HG03521 (cell line): ENCODE results near the gene CNOT11.

Source experiments
- ATAC-seq: cut with Tn5 transposase; IDR thresholded peaks from one replicate; pipeline ENCODE4 v1.9.1; 2021; ENCODE audit warnings: mild to moderate bottlenecking, moderate library complexity; ENCODE audit not compliant: unreplicated experiment

Gene CNOT11

DNA sequence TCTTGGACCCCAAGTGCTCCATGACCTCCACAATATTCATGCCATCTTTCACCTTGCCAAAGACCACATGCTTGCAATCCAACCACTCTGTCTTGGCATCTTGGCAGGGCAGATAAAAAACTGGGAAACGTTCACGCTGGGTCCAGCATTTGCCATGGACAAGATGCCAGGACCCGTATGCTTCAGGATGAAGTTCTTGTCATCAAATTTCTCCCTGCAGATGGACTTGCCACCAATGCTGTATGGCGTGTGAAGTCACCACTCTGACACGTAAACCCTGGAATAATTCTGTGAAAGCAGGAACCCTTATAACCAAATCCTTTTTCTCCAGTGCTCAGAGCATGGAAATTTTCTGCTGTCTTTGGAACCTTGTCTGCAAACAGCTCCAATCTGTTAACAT lies 21.5 kb downstream of the CNOT11 start:
- no peak for ATAC-seq

DNA sequence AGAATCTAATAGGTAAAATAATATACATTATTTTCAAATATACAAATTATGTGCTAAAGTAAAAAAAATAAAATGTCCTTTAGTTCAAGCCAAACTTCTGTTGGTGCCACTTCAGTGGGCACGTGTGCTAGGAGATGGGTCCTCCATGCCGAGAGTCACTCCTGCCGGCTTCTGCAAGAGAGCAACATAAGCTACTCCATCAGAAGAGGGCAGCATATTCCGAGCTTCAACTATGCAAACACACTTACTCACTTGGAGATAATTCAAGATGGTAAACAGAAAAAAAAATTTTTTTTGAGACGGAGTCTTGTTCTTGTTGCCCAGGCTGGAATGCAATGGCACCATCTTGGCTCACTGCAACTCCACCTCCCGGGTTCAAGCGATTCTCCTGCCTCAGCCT lies 24.4 kb downstream of the CNOT11 start:
- ATAC-seq, result no peak

DNA sequence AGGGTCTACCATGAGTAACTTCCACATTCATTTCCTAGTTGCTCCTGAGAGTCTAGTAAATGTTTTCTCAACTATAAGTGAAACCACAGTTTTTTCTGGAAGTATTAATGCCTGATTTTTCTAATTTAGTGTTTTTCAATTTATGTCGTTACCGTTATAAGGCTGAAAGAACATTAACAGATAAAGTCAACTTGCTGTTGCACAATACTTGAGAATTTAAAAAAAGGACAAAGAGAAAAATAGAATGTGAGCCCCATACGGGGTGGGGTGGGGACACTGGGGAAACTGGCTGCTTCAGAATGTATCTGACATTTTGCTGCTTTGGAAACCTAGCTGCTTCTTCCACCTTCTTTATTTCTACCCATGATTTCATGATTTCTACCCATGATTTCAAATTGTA lies 26.2 kb downstream of the CNOT11 start:
- ATAC-seq, result no peak

DNA sequence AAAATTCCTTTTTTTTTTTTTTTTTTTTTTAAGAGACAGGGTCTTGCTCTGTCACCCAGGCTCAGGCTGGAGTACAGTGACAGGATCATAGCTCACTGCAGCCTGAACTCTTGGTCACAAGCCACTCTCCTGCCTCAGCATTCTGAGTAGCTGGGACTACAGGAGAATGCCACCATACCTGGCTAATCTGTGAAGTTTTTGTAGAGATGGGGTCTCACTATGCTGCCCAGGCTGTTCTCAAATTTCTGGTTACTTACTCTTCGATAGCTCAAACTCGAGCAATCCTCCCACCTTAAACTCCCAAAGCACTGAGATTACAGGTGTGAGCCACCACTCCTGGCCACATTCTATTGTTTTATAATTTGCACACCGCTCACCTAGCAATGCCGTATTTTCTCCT lies 28.8 kb downstream of the CNOT11 start:
- no peak for ATAC-seq

DNA sequence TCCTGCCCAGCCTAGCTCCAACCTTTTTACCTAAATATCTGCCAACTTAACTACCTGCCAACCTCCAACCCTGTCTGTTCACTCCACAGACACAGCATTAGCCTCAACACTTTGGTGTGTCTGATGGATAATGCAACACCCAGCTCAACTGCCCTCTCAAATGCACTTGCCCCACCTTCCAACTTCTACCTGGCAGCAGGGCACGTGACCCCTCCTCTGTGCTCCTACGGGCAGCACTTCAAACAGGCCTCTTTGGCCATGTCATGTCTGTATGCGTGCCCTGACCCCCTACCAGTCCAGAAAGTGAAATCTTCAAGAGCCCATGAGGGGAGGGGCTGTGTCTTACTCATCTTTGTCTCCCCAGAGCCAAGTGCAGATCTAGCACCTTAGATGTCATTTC lies 30.3 kb downstream of the CNOT11 start:
- ATAC-seq, result no peak

DNA sequence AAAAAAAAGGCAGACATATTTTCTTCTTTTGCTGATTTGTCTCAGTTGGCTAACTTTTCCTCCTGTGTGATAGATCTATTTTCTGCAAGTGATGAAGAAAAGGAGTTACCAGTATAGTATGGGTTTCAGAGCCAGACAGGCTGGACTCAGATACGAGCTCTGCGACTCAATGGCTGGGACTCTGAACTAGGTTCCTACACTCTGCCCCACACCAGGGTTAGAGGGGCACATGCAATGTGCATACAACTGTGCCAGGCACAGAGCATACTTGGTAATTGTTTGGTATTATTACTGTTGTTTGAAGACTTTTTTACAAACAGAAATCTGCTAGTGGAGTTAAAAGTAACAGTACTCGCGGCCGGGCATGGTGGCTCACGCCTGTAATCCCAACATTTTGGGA lies 34.0 kb downstream of the CNOT11 start:
- ATAC-seq, result no peak

DNA sequence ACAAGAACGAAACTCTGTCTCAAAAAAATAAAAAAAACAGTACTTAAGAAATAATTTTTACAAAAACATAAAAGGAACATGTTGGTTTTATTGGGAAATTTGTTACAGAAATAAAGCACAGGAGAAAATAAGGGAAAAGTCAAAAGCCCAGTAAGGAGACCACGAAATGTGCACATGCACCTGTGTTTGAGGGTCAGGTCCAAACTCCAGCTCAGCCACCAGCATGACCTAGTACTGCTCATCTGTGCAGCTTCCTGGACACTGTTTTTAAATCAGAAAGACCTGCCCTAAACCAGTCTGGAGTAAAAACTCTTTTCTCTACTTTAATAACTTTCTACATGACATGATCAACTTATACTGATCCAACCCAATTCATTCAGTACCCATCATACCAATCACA lies 34.6 kb downstream of the CNOT11 start:
- ATAC-seq, result no peak

DNA sequence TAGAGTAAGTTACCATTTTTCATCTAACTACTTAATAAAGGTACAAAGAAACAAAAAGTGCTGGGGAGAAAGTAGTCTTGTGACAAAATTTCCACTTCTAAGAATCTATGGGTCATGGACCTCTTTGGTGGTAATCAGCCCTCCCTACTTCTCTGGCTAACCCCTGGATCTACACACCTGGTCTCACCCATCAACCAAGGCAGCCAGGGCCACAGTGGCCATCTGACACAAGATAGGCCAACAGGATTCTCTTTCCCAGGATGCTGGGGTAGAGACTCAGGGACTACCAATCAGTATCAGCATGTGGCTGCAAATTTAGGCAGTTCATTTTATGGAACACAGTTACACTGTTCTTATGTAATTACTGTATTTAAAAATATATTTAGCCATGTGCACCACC lies 38.0 kb downstream of the CNOT11 start:
- no peak for ATAC-seq

DNA sequence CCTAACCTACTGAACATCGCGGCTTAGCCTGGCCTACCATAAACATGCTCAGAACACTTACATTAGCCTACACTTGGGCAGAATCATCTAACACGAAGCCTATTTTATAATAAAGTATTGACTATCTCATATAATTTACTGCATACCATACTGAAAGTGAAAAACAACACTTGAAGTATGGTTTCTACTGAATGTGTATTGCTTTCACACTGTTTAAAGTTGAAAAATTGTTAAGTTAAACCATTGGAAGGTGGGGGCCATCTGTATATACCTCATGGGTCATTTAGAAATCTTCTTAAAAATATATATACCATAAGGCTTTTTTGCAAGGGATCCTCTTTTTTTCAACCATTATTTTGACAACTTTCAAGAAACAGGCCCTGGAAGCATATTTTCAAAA lies 39.3 kb downstream of the CNOT11 start:
- peak; percentile 46 for ATAC-seq

DNA sequence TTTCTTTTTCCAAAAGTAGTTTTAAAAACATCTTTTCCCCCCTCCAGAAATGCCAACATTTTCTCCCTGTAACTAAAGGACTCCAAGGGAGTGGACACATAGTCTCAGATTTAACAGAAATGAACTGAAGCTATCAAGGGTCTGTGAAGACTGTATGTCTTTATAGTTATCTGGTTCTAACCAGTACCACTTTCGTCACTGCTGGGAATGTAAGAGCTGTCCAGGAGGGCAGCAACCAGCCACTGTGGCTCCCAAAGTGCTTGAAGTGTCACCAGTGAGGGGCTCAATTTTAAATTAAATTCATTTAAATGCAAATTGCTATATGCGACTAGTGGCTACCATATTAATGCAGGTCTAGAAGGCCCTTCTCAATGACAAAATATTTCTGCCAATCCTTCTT lies 40.9 kb downstream of the CNOT11 start:
- no peak for ATAC-seq

DNA sequence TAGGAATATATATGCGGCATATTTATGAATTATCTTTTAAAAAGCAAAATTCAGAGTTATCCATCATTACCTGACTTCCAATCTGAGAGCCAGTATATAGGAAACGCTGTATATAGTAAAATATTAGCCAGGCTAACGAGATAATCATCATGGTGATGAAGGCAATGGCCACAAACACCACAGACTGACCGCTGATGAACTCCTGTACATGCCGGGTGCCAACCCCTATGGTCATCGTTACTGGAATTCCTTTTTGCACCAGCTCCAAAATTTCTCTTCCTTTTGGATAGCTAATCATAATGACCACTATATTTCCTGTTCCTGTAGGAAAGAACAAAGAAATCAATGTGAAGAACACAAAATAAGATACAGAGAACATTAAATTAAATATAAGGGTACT lies 42.2 kb downstream of the CNOT11 start:
- no peak for ATAC-seq

DNA sequence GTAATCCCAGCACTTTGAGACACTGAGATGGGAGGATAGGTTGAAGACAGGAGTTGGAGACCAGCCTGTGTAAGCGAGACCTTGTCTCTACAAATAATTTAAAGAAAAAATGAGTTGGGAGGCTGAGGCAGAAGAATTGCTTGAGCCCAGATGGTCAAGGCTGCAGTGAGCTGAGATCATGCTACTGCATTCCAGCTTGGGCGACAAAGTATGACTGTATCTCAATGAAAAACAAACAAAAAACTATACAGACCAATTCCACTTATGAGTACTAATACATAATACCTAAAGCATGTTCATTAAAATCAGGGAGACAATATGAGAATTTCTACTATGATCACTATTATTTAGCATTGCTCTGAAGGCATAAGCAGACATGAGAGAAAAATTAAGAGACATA lies 43.2 kb downstream of the CNOT11 start:
- ATAC-seq, result no peak

DNA sequence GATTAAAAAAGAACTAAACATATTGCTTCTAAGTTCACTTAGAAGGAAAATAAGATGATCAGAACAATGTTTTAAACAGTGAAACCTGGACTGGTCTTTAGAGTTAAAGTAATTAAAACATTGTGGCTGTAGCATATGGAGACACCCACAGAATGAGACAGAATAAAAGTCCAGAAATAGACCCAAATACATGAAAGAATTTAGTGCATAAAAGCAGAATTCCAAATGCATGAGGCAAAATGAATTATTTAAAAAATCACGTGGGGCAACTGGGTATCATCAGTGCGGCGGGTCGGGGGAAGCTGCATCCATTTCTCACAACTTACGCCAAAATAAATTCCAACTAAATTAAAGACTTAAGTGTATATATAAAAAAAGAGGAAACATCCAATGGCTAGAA lies 43.7 kb downstream of the CNOT11 start:
- ATAC-seq, result no peak

DNA sequence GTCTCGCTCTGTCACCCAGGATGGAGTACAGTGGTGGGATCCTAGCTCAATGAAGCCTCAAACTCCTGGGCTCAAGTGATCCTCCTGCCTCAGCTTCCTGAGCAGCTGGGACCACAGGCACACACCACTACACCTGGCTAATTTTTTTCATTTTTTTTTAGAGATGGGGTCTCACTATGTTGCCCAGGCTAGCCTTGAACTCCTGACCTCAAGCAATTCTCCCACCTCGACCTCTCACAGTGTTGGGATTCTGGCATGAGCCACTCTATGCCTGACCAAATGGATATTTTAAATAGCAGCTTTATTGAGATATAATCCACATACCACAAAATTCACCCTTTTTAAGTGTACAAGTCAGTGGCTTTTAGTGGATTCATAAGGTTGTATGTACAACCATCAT lies 44.7 kb downstream of the CNOT11 start:
- ATAC-seq, result no peak

DNA sequence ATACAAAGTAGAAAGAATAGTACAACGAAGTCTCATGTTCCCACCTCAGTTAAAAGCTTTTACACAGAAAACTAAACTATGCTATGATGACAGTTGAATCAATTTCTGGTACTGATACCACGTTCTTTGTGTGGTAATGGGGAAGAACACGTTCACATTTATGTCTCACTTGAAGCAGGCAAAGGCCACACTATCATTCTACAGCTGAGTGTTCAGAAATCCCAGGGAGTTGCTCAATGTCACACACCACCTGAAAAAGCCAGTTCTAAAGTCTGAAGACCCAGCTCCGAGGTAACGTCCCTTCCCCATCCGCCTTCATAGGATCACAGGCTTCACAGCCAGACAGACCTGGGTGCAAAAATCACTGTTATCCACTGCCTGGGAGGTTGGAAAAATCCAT lies 46.9 kb downstream of the CNOT11 start:
- no peak for ATAC-seq

DNA sequence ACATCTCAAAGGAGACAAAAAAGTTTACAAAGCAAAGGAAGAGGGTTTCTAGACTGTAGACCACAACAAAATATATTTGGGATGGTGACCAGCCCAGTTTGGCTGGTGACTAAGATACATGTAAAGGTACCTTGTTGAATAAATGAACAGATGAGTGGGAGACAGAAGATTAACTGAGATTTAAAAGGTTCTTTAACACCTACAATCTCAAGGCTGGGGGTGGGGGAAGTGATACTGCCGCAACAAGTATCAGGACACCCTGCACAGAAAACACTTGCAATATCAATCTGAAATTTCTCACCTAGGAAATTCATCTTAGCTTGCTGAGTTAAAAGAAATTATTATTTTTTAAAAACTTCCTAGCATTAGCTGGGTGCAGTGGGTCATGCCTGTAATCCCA lies 47.5 kb downstream of the CNOT11 start:
- ATAC-seq, result no peak

DNA sequence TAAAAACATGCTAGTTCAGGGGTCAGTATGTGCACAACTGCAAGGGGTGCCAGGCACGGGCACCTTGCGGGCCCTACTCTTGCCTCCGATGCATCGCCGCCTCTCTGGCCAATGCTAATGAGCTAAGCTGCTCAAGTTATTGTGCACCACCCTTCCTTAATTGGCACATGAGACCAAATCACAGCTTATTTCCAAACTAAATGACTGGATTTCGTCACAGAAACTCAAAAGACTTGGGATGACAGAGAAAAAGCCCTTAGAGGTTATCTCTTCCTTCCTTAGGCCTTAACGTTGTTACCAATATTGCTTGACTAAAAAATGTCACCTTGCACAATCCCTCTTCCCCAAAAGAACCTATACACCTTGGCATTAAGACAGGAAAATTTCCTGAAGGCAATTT lies 48.1 kb downstream of the CNOT11 start:
- no peak for ATAC-seq

DNA sequence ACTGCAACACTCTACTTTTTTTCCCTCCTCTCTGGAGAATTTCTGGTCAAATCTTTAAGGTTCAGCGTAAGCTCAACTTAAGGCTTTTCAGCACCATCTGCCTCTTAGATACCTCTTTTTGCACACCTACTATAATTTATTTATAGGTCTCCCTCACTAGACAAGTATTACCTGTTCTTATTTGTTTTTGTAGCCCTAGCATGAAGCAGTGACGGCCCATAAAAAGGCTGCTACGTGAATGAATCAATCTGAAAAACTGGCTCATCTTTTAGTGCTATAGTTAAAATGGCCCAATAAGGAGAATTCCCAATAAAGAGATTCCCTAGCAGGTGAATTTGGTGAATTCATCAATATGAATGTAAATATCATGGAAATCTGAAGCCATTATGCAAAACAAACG lies 49.3 kb downstream of the CNOT11 start:
- ATAC-seq, result no peak

DNA sequence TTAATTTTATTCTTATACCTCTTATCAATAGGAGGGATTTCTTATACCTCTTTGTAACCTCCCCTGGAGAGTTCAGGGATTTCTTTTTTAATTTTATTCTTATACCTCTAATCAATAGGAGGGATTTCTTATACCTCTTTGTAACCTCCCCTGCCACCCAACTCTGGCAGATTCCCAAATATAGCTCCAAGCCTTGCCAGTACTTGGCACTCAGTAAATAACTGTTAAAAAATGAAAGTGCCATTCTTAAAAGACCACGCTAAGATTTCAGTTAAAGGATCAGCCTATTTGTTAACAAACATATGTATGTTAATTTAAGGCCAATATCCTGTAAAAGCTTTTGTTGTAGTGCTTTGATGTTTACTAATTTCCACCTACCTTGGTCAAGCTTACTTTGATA lies 51.0 kb downstream of the CNOT11 start:
- no peak for ATAC-seq

DNA sequence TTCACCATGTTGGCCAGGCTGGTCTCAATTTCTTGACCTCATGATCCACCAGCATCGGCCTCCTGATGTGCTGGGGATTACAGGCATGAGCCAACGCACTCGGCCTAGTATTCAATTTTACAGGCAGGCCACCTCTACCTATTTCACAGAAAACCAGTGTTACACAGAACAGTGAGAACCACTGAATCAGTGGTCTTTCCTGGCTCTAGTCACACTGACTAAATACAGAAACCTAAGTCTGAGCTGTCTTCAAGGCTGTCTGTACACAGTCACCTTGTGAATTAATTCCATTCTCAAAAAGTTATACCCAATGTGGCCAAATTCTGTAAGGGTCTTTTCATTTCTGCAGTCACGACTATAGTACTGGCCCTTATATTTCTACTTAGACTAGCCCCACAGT lies 52.3 kb downstream of the CNOT11 start:
- ATAC-seq, result no peak

DNA sequence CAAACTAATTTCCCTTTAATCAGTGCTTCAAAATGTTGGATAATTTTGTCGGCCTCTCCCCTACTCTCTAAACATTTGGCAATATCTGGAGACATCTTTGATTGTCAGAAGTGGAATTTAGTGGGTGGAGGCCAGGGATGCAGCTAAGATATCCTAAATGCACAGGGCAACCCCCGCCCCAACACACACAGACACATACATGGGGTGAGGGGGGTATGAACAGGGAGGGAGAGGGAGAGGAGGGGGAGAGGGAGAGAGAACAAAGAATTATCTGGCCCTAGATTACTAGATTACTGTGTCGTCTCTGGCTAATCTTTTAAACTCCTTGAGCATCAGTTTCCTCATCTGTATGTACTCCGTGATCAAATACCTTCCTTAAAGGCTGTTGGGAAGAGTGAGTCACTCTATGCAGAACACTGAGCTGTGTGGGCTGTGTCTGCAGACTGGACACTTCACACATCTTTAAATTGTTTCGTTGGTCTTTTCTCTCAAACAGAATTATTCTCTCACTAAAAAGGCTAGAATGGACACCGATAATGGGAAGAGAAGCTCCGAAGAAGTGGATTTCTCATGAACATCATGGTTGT lies 52.9 kb downstream of the CNOT11 start:
- ATAC-seq, result no peak

DNA sequence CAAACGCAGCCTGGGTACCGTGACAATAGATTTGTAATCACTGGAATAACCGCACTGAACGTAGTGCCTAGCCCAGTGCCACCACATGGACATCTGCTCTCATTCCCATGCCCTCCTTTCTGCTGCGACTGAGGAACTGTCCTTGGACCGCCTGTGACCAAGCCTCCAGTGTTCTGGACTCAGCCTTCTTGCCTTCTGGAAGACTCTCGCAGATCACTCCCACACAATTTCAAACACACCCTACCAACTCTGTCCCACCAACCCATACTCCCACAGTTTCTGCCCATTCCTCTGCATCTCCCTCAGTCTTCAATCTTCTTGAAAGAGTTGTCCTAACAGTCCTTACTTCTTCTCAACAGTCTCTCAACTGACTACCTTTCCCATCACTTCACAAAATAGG lies 53.7 kb downstream of the CNOT11 start:
- ATAC-seq, result peak; percentile 1

DNA sequence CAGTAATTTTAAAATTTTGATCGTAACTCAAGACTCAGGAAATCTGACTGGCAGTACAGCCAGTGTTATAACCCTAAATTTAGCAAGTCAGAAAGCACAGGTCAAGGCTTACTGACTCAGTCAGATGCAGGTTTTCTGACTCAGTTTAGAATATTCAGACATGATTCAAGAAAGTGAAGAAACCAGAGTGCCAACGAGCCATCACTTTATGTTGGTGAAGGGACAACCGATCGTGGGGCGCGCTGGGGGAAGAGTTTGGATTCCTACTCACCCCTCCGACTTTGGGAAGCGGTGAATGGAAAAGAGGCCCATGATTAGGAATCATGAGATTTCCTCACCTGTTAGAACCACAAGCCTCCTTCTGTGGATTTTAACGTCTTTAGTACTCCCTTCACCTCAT lies 54.8 kb downstream of the CNOT11 start:
- no peak for ATAC-seq

DNA sequence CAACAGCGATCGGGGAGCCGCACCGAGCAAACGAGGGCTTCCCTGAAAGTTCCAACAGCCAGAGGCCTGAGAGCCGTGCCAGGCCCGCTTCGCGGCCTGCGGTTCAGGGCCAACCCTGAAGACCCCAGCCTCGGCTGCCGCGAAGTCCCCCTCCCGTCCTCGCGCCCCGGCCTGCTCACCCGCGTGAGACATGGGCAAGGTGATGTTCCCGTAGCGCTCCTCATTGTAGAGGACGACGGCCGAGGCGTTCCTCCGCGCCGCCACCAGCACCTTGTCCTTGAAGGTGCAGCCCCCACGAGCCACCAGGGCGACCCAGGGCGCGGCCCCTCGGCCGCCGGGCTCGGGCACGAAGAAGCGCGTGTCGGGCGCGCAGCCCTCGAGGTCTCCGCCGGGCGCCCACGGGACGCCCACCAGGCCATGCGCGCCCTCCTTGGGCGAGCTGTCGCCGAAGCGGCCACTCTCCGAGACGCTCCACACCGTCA lies 55.3 kb downstream of the CNOT11 start:
- peak; percentile 25 for ATAC-seq
